OCI-LY3 (cell line): ENCODE results near the gene CDCP1.

ENCODE experiments used
- CTCF ChIP-seq: fragments of 200-600, 300-600 bp; sonication (generic); IDR thresholded peaks from 2 replicates; pipeline ENCODE4 v1.5.1; 2014; ENCODE audit warnings: antibody characterized with exemption, low read length, low read depth
- EZH2phosphoT487 ChIP-seq: fragments of 200-600 bp; shearing (Covaris generic); IDR thresholded peaks from 2 replicates; pipeline ENCODE4 v1.6.1; 2018; ENCODE audit warnings: antibody characterized with exemption, mixed run types, low read depth

- TF ChIP-seq CTCF (no peak), EZH2phosphoT487 (no peak)
Measured at GRCh38 chr3:45187694-45188141, 41.5 kb upstream of the CDCP1 start.
